WI38 (cell line): Measurements from ENCODE around the gene TANC2.

Experiments used
- H3K4me3 ChIP-seq: 2 replicates; pipeline ENCODE4 v1.5.1; 2011; ENCODE audit warnings: low read depth, mild to moderate bottlenecking, control low read depth, low read length
- TF ChIP-seq, protein P1 (sequence below): IDR thresholded peaks from 2 replicates; pipeline ENCODE4 v1.5.1; 2012; ENCODE audit warnings: low read depth, mild to moderate bottlenecking, control low read depth, low read length

Gene TANC2

DNA sequence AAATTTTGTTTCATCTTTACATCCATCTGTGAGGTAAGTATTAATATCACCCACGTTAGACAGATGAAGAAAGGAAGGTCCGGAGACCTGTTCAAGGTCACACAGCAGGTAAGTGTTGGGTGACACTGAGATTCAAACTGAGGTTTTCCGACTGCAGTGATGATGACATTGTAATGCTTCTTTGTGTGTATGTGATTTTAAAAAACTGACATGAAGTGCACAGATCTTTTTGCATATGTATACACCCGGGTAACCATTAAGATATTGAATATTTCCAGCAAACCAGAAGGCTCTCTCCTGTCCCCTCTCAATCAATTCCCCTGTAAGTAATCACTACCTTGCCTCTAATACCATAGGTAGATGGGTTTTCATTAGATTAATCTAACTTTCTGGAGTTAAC is 1.5 kb upstream of the TANC2 start:
- TF ChIP-seq, protein P1, sequence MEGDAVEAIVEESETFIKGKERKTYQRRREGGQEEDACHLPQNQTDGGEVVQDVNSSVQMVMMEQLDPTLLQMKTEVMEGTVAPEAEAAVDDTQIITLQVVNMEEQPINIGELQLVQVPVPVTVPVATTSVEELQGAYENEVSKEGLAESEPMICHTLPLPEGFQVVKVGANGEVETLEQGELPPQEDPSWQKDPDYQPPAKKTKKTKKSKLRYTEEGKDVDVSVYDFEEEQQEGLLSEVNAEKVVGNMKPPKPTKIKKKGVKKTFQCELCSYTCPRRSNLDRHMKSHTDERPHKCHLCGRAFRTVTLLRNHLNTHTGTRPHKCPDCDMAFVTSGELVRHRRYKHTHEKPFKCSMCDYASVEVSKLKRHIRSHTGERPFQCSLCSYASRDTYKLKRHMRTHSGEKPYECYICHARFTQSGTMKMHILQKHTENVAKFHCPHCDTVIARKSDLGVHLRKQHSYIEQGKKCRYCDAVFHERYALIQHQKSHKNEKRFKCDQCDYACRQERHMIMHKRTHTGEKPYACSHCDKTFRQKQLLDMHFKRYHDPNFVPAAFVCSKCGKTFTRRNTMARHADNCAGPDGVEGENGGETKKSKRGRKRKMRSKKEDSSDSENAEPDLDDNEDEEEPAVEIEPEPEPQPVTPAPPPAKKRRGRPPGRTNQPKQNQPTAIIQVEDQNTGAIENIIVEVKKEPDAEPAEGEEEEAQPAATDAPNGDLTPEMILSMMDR: no peak
- no peak overlapping the region for H3K4me3 ChIP-seq

DNA sequence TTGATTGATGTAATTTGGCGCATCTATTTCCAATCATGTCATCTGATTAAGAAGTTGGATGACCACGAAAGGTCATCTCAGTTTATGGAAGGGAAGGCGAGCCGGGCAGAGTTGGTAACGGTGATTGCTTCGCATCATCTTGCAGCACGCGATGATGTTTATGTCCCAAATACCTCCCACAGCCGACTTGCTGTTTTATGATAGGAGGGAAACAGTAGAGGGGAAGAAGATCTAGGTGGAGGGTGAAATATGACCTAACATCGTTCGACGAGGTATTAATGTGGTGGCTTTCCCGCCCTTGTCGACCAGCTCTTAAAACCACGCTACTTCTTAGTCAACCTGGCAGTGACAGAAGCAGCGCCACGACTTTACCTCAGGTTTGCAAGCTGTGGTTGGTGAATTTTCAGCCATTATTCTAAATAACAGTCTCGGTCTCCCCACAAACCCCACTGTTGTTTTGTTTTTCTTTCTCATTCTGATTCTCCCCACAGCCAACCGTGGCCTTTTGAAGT is 805 bp upstream of the TANC2 start:
- H3K4me3 ChIP-seq: peak overlapping the region; percentile 60
- TF ChIP-seq, protein P1: no peak

DNA sequence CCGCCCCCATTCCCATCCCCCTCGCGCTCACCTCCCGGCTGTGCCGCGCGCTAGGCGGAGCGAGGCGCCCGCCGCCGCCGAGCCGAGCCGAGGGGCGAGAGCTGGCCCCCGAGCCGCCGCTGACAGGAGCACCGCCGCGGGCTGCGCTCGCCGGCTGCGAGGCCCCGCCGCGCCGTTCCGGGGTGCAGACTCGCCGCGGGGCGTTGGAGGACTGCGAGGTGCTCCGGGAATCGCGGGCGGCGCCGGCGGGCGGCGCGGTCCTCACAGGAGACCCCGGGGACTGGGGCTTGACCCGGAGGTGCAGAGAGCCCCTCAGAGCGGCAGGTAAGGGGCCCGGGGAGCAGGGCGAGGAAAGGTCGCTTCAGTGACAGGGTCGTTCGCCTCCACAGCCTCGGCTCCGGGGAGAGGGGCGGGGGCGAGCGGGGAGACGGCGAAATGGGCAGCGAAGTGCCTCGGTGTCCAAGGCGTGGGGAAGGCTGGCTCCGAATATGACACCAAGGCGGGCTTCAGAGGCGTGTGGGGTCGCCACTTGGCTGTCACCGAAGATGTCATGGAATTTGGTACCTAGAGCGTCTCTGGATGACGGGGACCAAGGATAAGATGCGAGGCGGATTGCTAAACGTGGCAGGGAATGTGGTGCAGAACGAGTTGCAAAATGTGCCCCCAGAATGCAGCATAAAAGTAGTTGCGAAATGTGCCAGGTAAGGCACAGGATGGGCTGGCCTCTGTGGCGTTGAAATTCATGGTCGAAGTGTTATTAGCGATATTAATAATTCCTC is 580 bp downstream of the TANC2 start:
- peak overlapping the region; percentile 91 for H3K4me3 ChIP-seq
- TF ChIP-seq, protein P1: no peak

DNA sequence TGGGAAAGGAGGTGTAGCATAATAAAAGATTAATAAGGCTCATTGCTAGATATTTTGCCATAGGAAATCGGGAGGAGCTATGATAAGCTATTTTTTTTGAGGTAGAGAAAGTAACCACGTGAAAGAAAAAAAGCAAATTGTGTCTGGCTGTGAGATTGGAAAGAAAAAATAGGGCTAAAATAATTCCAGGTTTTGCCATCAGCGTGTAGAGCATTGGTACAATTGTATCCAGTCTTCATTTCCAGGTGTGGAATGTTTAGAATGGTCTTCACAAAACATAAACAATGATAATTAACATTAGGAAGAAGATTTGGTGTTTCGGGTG is 1.1 kb downstream of the TANC2 start:
- H3K4me3 ChIP-seq: peak overlapping the region; percentile 91
- TF ChIP-seq, protein P1: no peak

DNA sequence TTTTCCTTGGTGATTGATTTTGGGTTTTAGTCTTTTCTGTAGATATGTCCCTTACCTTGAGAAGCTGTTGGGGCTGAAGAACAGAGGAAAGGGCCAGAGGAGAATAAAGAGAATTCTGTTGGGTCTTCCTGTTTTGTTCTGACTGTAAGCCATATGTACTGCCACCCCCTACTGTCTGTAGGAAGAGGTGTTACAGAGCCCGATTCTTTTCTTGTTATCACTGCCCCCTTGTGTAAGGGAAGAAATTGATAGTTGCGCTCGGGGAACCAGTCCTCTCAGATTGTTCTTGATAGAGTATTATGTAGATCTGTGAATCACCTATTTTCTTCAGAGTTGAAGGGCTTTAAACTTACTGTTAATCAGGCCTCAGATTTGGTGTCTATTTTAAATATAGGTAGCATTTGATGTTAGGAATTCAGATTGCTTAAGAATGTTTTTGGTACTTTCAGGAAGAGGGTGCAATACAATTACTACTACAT is 2.4 kb downstream of the TANC2 start:
- TF ChIP-seq, protein P1: peak; percentile 66
- peak overlapping the region; percentile 91 for H3K4me3 ChIP-seq

DNA sequence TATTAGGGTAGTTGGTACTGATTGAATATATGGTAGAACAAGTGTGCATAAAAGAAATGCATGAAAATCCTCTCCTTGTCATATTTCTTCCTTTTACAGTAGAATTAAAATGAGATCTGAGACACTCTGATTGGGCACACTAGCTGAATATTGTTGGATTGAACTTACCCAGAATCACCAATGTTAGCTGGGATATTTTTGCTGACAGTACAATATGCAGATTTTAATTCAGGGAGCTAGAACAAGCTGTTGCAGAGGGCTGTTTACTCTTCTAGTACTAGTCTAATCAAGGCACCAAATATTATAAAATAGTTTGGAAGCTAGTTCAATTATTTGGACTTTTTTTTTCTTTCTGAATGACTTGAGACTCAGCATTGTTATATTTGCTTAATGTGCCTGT is 4.6 kb downstream of the TANC2 start:
- no peak overlapping the region for H3K4me3 ChIP-seq
- TF ChIP-seq, protein P1: no peak

DNA sequence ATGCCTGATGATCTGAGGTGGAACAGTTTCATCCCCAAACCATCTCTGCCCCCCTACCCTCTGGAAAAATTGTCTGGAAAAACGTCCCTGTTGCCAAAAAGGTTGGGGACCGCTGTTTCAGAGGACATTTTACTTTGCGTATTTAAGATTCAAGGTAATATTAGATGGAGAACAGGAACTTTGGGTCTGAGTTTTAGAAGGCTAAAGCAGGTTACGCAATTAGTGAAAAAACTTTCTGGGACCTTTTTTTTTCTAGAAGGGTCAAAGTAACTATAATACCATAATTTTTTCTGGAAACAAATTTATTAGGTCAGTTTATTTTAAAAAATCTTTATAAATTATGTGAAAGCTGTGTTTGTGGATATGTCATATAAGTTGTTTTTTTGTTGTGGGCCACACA is 5.8 kb downstream of the TANC2 start:
- TF ChIP-seq, protein P1: no peak
- no peak overlapping the region for H3K4me3 ChIP-seq
